Heart left ventricle (tissue), 16 donors: ENCODE measurements around the gene ZNF70. TPM values are rescaled to one million over a fixed set of nuclear protein-coding genes. Genes with fewer than 3 reads are reported as not detected.
A peak's percentile ranks its signal among the peaks of the same experiment; 100 is the strongest.

Source experiments
- ATAC-seq, 4 donors: fragments of 200-7000 bp; cut with Tn5 transposase; one replicate each; pipeline ENCODE4 v1.9.1; 2020 to 2022; ENCODE audit warnings: moderate library complexity in 4 of 4, mild to moderate bottlenecking in 3 of 4, moderate number of reproducible peaks in 1 of 4
- DNase-seq, 5 donors: peaks; one replicate each; pipeline ENCODE4 v3.0.0-alpha.2; 2020
- H3K27ac ChIP-seq, 12 donors: fragments of 200-600 bp; sonication (generic) in 4 of 12; one replicate each; pipeline versions ENCODE4 v1.5.0 to v1.8.0; 2016 to 2022; ENCODE audit warnings: mild to moderate bottlenecking in 2 of 12
- H3K27me3 ChIP-seq, 9 donors: fragments of 200-600 bp; sonication (generic) in 2 of 9; one replicate each; pipeline versions ENCODE4 v1.5.1 to v1.8.0; 2016 to 2022; ENCODE audit warnings: mild to moderate bottlenecking in 3 of 9
- H3K36me3 ChIP-seq, 9 donors: fragments of 200-600 bp; sonication (generic) in 2 of 9; one replicate each; pipeline versions ENCODE4 v1.5.0 to v1.8.0; 2018 to 2022; ENCODE audit warnings: mild to moderate bottlenecking in 2 of 9
- H3K4me1 ChIP-seq, 12 donors: fragments of 200-600 bp; sonication (generic) in 4 of 12; one replicate each; pipeline versions ENCODE4 v1.5.0 to v1.8.0; 2016 to 2022; ENCODE audit warnings: mild to moderate bottlenecking in 3 of 12
- H3K4me3 ChIP-seq, 12 donors: fragments of 200-600 bp; sonication (generic) in 4 of 12; one replicate each; pipeline versions ENCODE4 v1.5.0 to v1.8.0; 2017 to 2022; ENCODE audit warnings: mild to moderate bottlenecking in 9 of 12, moderate library complexity in 4 of 12
- H3K9me3 ChIP-seq, 12 donors: fragments of 200-600 bp; sonication (generic) in 4 of 12; one replicate each; pipeline versions ENCODE4 v1.5.0 to v1.8.0; 2016 to 2022; ENCODE audit warnings: mild to moderate bottlenecking in 1 of 12
- CTCF ChIP-seq, 12 donors: fragments of 200-600 bp; sonication (generic) in 4 of 12; IDR thresholded peaks; one replicate each; pipeline versions ENCODE4 v1.5.0 to v1.8.0; 2018 to 2022; ENCODE audit warnings: antibody characterized with exemption in 12 of 12, mild to moderate bottlenecking in 5 of 12
- POLR2A ChIP-seq, 2 donors: fragments of 450-650 bp; IDR thresholded peaks; one replicate each; pipeline ENCODE4 v1.6.1; 2017; ENCODE audit warnings: antibody characterized with exemption in 2 of 2, mild to moderate bottlenecking in 2 of 2, moderate library complexity in 2 of 2
- WGBS, 4 donors: extraction: QIAGEN DNeasy Blood & Tissue Kit in 2 of 4; methylation state at CpG; one replicate each; pipeline versions ENCODE4 v1.1.5 to v1.1.7; 2013 to 2018; 5-methylcytosine and 5-hydroxymethylcytosine counted together
- intact Hi-C, 10 donors: fragments of 100-400 bp; cut with DNase I; formaldehyde crosslinking; loops; one replicate each; pipeline versions ENCODE4 v1.11.1 to v1.14.2; 2022
- polyA plus RNA-seq, 2 donors: library from polyadenylated mRNA; stranded (reverse); fragments of 200-250 nt; gene quantifications; one replicate each; pipeline ENCODE4 v1.2.3, GENCODE V29; 2013
- total RNA-seq, 9 donors: library from RNA; depleted of rRNA in 2 of 9; stranded (reverse); fragments of >200 nt in 2 of 9; fragmentation: NEBNext Ultra II Directional in 3 of 9; extraction: Animal tissue kit (Norgen Biotek cat#: 25700) in 3 of 9; gene quantifications; one replicate each; pipeline versions ENCODE4 v1.1.0 to v1.2.4, GENCODE V29; 2016 to 2023
- donor health status: ischemic (EF 13 %, LVEDD 7.1; RV severe dilation, severe dysfunction).
- donor health status: healthy with polysubstance abuse.
- donor health status: DM: no; HTN: yes; CAD: no.
- donor health status: DM: no; HTN: no; CAD: no.
- donor health status: ischemic (EF 25% LVEDD 6.9; RV normal size, moderate dysfunction).
- donor health status: ischemic (EF 25% LVEDD 5.7; RV mildly dilated, moderate dysfunction).
- donor health status: healthy.
- donor health status: DM: yes; HTN: yes; CAD: no.
- donor health status: ischemic (EF 35%, LVEDD 5.7; RV mildly dilated, moderate dysfunction).
- donor health status: nonischemic (EF 11% LVEDD 7.7; RV severe dilation, severe dysfunction).
- donor health status: DM: yes; HTN: yes; CAD: no.
- donor health status: PGD.
- donor health status: ischemic (EF 29% LVEDD 5.4; RV normal size, mild dysfunction).
- donor health status: nonischemic (EF 23%, LVEDD 6.1; RV moderate dilation, normal function).

Gene ZNF70
- total and polyA plus RNA-seq, 11 donors, result 1.6 to 4.6 (median 3.0) TPM

GRCh38 chr22:23755711-23756110 lies 4.8 kb upstream of the ZNF70 start:
- no peaks in the 10 kb centered on the region for H3K27me3 ChIP-seq
- no peak overlapping the region for H3K4me3 ChIP-seq
- no peaks in the 10 kb centered on the region for H3K9me3 ChIP-seq
- no peak for TF ChIP-seq CTCF (IDR thresholded peaks at IDR 0.05)
- no peak for TF ChIP-seq POLR2A (IDR thresholded peaks at IDR 0.05)
- H3K4me1 ChIP-seq, result peaks cover 0 to 10% (median 1%) of the 10 kb centered on the region in 12 donors
- no peaks in the 10 kb centered on the region for H3K36me3 ChIP-seq
- DNase-seq, result no peak
- no peak overlapping the region for H3K27ac ChIP-seq
- intact Hi-C loops, result no loop called here
- ATAC-seq, result no peak
- 82 to 91% (median 85%) methylated on average over 8 of the region's 8 CpGs for WGBS, 4 donors

GRCh38 chr22:23754980-23755636 lies 4.2 kb upstream of the ZNF70 start:
- TF ChIP-seq POLR2A (IDR thresholded peaks at IDR 0.05), result no peak
- no peak for TF ChIP-seq CTCF (IDR thresholded peaks at IDR 0.05)
- H3K36me3 ChIP-seq, result no peaks in the 10 kb centered on the region
- no peak overlapping the region for H3K4me3 ChIP-seq
- ATAC-seq (no peak), DNase-seq (no peak)
- H3K4me1 ChIP-seq, result peaks cover 0 to 15% (median 7%) of the 10 kb centered on the region in 12 donors
- no peak overlapping the region for H3K27ac ChIP-seq
- intact Hi-C loops, result loop anchor here in 1 of 10 donors (5.0 kb wide), 1 partner anchor 38 kb away; no protein-coding TSS in a partner anchor
- H3K27me3 ChIP-seq, result no peaks in the 10 kb centered on the region
- WGBS, 4 donors, result 66 to 68% (median 67%) methylated on average over 6 of the region's 6 CpGs
- no peaks in the 10 kb centered on the region for H3K9me3 ChIP-seq

- TF ChIP-seq CTCF (IDR thresholded peaks at IDR 0.05), result no peak
- TF ChIP-seq POLR2A (IDR thresholded peaks at IDR 0.05), result no peak
- WGBS, 4 donors, result 79 to 95% (median 88%) methylated on average over 12 to 14 of the region's 14 CpGs
- H3K36me3 ChIP-seq, result no peaks in the 10 kb centered on the region
- DNase-seq (peak in 1 of 5 donors; percentile 37), ATAC-seq (no peak)
- H3K27me3 ChIP-seq, result no peaks in the 10 kb centered on the region
- H3K4me3 ChIP-seq, result no peak within 1 kb of the TSS
- no peak within 1 kb of the TSS for H3K27ac ChIP-seq
- intact Hi-C loops, result loop anchor here in 1 of 10 donors (5.0 kb wide), 1 partner anchor 37 kb away; no protein-coding TSS in a partner anchor
- H3K4me1 ChIP-seq, result peaks cover 0 to 22% (median 8%) of the 10 kb centered on the region in 12 donors
- no peaks in the 10 kb centered on the region for H3K9me3 ChIP-seq
Measured at GRCh38 chr22:23754220-23754919, 3.5 kb upstream of the ZNF70 start, which contains the start of gene VPREB3. Gene VPREB3 (minus strand): TSS chr22:23754425. CDS start chr22:23754363, 62 bp downstream.

- TF ChIP-seq CTCF (IDR thresholded peaks at IDR 0.05) (no peak), POLR2A (IDR thresholded peaks at IDR 0.05) (no peak)
- peak in 1 of 5 donors; percentile 19 for DNase-seq
Measured at GRCh38 chr22:23753385-23753784, 2.5 kb upstream of the ZNF70 start.

More at GRCh38 chr22:23753385-23753784, 2.5 kb upstream of the ZNF70 start:
- H3K4me3 ChIP-seq, result no peak overlapping the region
- 76 to 95% (median 78%) methylated on average over 2 of the region's 2 CpGs for WGBS, 4 donors
- intact Hi-C loops, result loop anchor here in 1 of 10 donors (5.0 kb wide), 1 partner anchor 36 kb away; no protein-coding TSS in a partner anchor
- H3K4me1 ChIP-seq, result peaks cover 0 to 22% (median 8%) of the 10 kb centered on the region in 12 donors
- no peaks in the 10 kb centered on the region for H3K27me3 ChIP-seq
- H3K36me3 ChIP-seq, result no peaks in the 10 kb centered on the region
- no peaks in the 10 kb centered on the region for H3K9me3 ChIP-seq
- H3K27ac ChIP-seq, result no peak overlapping the region
- no peak for ATAC-seq
